Activated CD4-positive, alpha-beta T cell treated with anti-CD3 and anti-CD28 coated beads, Interleukin-2, amount 50 U/mL, for 24 hours (primary cell): Measurements from ENCODE around the gene ASPG.

ENCODE experiments used
- DNase-seq, 2 donors: peaks; one replicate each; pipeline ENCODE4 v3.0.0-alpha.2; 2020; ENCODE audit warnings: low read depth in 1 of 2, low spot score in 1 of 2

Gene ASPG

DNA sequence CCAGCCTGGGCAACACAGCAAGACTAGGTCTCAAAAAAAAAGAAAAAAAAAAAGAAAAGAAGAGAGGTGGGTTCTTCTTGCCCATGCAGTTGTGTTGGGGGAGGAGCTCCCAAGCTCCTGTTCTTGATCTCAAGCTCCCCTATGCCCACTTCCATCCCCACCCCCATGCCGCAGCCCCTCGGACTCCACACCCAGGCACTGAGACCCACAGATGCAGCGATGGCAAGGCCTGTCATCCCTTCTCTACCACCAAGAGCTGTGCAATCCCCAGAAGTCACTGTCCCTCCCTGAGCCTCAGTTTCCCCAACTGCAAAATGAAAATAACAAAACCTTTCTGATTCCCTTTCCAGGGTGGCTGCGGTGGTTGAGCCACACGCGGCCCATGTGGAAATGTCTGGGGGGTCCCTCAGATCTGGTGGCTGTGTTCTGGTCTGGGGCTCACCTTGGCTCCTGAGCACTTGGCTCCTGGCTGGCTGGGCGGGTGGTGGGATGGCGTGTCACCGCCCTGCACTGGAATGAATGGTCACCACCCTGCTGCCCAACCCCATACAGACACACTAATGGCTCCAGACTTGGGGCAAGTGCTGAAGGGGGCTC is 30.3 kb downstream of the ASPG start:
- DNase-seq = no peak

GRCh38 chr14:104116288-104116755 is 30.8 kb downstream of the ASPG start:
- no peak for DNase-seq

GRCh38 chr14:104116756-104117340 is 31.3 kb downstream of the ASPG start:
- DNase-seq = no peak

GRCh38 chr14:104117341-104118005 is 32.0 kb downstream of the ASPG start:
- no peak for DNase-seq

DNA sequence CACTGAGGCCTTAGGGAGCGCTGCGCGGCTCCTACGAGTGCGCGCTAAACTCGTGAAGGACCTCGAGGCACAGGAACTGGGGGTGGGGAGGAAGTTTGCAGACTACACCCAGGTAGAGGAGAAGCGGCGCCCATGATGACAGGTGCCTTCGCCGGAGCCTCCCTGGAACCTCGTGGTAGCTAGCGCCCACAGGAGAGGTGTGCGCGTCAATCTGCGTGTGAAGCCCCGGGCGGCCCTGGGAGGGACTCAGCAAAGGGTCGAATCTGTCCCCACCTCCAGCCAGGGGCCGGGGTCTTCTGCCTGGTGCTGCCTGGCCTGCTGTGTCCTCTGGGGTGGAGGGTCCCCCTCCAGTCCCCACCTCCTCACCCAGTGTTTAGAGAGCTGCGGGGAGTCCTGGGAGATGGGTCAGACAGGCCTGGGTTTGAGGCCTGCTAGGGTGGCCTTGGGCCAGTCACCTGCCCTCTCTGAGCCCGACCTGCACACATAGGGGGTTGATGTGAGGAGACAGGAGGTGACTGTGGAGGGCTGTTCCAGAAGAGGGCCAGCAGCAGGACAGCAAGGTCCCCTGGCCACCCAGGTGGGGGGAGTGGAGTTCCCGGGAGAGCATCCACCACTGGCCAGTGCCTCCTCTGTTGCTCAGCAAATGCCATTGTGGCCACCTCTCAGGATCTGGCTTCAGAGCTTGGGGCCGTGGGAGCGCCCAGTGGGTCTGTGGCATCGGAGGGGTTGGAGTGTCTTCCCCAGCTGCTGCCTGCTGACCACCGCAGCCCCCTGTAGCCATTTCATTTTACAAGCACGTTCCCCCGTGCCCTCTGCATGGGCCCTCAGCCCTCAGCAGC is 32.7 kb downstream of the ASPG start:
- no peak for DNase-seq

GRCh38 chr14:104119119-104119487 is 33.6 kb downstream of the ASPG start:
- no peak for DNase-seq

DNA sequence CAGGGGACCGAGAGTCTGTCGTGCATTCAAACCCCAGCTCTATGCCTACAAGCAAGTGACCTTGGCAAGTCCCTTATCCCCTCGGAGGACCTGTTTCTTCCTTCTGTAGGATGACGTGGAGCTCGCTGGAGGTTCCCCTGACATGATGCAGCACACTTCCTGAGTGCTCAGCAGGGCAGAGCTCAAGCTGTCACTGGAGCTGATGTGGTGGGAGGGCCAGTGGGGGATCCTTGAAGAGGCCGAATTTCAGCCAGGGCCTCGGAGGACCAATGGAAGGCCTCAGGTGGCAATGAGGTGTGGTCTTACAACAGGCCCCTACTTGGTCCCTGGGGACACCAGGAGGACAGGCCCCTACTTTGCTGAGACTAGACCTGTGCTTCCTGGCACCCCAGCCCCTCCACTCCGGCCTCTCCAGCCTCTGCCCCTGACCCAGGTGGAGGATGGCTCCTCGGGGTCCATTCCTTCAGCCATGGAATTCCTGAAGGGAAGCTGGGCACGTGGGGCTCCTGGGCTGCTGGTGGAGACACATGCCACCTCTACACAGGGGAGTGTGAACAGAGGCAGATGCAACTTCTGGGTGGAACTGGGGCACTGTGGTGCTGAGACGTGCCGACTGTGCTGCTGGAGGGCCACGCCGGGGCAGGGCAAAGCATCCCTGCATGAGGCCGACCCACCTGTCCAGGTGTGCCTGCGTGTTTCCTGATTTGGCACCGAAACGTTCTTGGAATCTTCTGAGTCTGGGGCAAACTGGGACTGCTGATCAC is 34.2 kb downstream of the ASPG start:
- DNase-seq = no peak

- no peak for DNase-seq
Measured at GRCh38 chr14:104120281-104120741, 34.8 kb downstream of the ASPG start.

DNA sequence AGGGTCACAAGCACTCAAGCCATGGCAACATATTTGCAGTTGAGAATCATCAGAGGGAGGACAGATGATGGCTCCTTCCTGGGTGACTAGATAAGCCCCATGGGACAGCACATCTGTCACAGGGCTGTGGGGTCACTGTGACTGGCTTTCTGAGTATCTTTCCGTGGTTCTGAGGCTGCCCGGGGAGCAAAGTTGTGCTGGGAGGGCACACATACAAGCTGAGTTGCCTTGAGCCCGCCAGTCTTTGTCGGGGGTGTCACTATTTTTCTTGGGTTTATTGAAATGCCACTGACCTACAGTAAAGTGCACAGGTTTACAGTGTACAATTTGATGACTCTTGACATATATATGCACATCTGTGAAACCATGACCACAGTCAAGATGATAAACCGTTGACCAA is 35.6 kb downstream of the ASPG start:
- no peak for DNase-seq

DNA sequence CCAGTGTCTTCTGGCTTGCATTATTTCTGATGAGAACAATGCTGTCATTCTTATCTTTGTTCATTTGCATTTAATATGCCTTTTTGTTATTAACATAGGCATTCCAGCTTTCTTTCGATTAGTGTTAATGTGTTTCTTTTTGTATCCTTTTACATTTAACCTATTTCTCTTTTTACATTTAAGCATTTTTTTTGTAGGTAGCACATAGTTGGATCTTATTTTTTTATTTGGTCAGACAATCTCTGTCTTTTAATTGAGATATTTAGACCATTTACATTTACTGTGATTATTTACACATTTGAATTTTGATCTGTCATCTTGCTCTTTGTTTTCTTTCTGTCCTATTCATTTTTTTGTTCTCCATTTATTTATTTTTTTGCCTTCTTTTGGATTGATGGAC is 38.4 kb downstream of the ASPG start:
- DNase-seq = no peak

DNA sequence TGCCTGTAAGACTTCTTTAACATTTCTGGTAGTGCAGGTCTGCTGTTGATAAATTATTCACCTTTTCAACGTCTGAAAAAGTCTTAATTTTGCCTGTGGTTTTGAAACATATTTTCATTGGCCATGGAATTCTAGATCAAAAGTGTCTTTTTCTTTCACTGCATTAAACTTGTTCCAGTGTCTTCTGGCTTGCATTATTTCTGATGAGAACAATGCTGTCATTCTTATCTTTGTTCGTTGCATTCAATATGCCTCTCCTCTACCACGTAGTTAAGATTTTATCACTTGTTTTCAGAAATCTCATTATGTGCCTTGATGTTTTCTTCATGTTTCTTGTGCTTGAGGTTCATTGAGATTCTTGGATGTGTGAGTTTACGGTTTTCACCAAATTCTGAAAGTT is 39.5 kb downstream of the ASPG start:
- DNase-seq = no peak

- no peak for DNase-seq
Measured at GRCh38 chr14:104126753-104127152, 41.3 kb downstream of the ASPG start.

DNA sequence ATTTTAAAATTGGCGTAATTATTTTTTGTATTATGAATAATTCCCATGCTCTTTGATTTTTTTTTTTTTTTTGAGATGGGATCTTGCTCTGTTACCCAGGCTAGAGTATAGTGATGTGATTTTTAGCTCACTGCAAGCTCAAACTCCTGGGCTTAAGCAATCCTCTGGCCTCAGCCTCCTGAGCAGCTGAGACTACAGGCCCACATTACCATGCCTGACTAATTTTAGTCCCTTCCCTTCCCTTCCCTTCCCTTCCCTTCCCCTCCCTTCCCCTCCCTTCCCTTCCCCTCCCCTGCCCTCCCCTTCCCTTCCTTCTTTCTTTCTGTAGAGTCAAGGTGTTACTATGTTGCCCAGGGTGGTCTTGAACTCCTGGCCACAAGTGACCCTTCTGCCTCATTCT is 43.5 kb downstream of the ASPG start:
- no peak for DNase-seq

DNA sequence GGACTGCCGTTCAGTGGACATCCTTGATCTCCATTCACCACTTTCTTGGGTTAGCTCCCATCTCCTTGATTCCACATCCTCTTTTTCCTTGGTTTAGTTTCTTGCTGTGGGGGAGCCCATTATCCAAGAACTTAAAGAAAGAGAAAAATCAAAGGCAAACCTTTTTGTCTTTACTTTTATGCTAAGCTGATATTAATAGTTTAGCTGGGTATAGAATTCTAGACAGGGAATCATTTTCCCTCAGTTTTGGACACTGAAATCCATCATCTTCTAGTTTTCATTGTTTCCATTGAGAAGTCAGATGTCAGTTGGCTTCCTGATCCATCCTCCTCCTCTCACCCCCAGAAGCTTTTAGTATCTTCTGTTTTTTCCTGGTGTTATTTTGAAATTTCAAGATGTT is 44.1 kb downstream of the ASPG start:
- DNase-seq = no peak

GRCh38 chr14:104130974-104131651 is 45.6 kb downstream of the ASPG start:
- DNase-seq = no peak

- no peak for DNase-seq
Measured at GRCh38 chr14:104131968-104132732, 46.6 kb downstream of the ASPG start.

DNA sequence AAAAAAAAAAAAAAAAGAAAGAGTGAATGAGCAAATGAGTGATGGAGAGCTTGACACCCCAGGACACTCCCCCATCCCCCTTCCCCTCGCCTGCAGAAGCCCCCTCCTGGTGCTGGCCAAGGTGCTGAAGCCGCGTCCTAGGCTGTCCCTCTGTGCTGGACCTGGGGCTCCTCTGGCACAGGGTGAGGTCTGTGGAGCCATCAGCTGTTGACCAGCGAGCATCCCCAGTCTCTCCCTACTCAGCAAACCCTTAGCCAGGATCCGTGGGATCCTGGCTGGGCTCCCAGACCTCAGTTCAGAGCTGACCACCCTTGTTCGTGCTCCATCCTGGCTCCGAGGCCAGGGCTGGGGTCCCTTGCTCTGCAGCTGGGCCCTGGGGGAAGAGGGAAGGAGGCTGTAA is 47.5 kb downstream of the ASPG start:
- no peak for DNase-seq

GRCh38 chr14:104133496-104133895 is 48.0 kb downstream of the ASPG start:
- no peak for DNase-seq

DNA sequence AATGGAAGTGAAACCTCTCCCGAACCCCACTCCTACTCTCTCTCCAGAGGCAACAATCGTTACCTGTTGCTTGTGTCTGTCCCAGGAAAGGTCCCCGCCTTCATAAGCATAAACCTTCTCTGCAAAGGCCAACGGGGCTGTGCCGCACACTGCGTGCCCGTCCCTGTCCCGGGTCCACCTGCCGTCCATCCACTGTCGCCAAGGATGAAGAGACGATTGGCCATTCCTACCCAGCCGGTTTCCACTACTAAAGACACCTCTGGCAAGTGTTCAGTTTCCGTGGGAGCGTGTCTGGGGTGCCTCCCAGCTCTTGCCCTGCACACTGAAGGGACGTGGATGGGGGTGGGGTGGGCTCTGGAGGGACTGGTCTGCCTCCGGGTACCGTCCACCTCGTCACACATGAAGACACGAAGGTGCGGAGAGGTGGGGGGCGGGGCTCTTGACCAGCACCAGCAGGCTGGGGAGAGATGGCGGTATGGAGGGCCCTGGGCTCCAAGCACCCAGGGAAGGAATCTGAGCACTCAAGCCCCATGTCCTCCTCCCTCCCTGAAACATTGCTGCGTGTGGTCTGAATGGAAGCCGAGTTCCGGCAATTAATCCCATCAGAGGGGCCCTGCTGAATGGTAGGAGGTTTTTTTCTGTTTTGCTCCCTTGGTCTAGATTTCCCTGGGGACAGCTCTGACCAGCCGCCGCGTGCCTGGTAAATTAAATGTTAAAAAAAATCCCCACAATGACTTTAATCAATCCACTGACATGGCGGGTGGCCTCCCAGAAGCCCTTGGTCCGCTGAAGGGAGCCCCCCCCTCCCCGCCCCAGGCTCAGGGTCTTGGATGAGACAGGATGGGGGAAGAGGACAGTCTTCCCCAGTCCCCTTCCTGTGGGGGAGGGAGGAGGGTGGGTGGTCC is 48.8 kb downstream of the ASPG start:
- no peak for DNase-seq
